ENCODE results near the gene TTLL9. TPM values are rescaled to one million over a fixed set of nuclear protein-coding genes. Genes with fewer than 3 reads are reported as not detected.

The TTLL9 gene
- total RNA-seq, 2 donors from 2014 or later = not detected

- intact Hi-C loops (cut with DNase I) = loop anchor here (2.0 to 10.0 kb wide), 2 partner anchors 101 to 183 kb away; partner anchors contain the start of gene PDRG1
These were observed 19.0 kb upstream of the TTLL9 start for GRCh38 chr20:31851240-31851955.

GRCh38 chr20:31853481-31853880, 17.0 kb upstream of the TTLL9 start:
- no peaks in the 10 kb centered on the region for H3K4me1 ChIP-seq
- H3K4me3 ChIP-seq = no peak overlapping the region
- H3K27ac ChIP-seq = no peak overlapping the region
- DNase-seq = no peak
- H3K27me3 ChIP-seq = no peaks in the 10 kb centered on the region
- H3K9me3 ChIP-seq = no peaks in the 10 kb centered on the region
- H3K36me3 ChIP-seq = no peaks in the 10 kb centered on the region
- TF ChIP-seq CTCF (IDR thresholded peaks at IDR 0.05) = no peak
- H3K9ac ChIP-seq (ENCODE audit: low read depth in 2 of 2, low read length in 2 of 2) = no peak overlapping the region
- intact Hi-C loops (cut with DNase I) = loop anchor here (10.0 kb wide), 1 partner anchor 181 kb away; no protein-coding TSS in a partner anchor

More at GRCh38 chr20:31851240-31851955, 19.0 kb upstream of the TTLL9 start:
- Histone ChIP-seq H3K9me3 (no peaks in the 10 kb centered on the region), H3K36me3 (no peaks in the 10 kb centered on the region), H3K27ac (no peak overlapping the region), H3K4me3 (no peak overlapping the region), H3K4me1 (no peaks in the 10 kb centered on the region), H3K27me3 (no peaks in the 10 kb centered on the region), H3K9ac (ENCODE audit: low read depth in 2 of 2, low read length in 2 of 2) (no peak overlapping the region)
- TF ChIP-seq CTCF (IDR thresholded peaks at IDR 0.05) = no peak
- DNase-seq = no peak

GRCh38 chr20:31856516-31856915, 13.9 kb upstream of the TTLL9 start:
- peaks cover 7% of the 10 kb centered on the region for H3K4me1 ChIP-seq
- no peaks in the 10 kb centered on the region for H3K9me3 ChIP-seq
- H3K36me3 ChIP-seq = no peaks in the 10 kb centered on the region
- H3K27me3 ChIP-seq = peaks cover 4% of the 10 kb centered on the region
- DNase-seq = no peak
- intact Hi-C loops (cut with DNase I) = loop anchor here (10.0 kb wide), 1 partner anchor 178 kb away; no protein-coding TSS in a partner anchor
- no peak for TF ChIP-seq CTCF (IDR thresholded peaks at IDR 0.05)
- no peak overlapping the region for H3K9ac ChIP-seq (ENCODE audit: low read depth in 2 of 2, low read length in 2 of 2)
- H3K27ac ChIP-seq = no peak overlapping the region
- H3K4me3 ChIP-seq = no peak overlapping the region

- H3K4me1 ChIP-seq = peaks cover 7% of the 10 kb centered on the region
- H3K27me3 ChIP-seq = peaks cover 4% of the 10 kb centered on the region
- DNase-seq = no peak
- intact Hi-C loops (cut with DNase I) = loop anchor here (10.0 kb wide), 1 partner anchor 177 kb away; no protein-coding TSS in a partner anchor
- no peak overlapping the region for H3K27ac ChIP-seq
- H3K9me3 ChIP-seq = no peaks in the 10 kb centered on the region
- H3K4me3 ChIP-seq = no peak overlapping the region
- no peak overlapping the region for H3K9ac ChIP-seq (ENCODE audit: low read depth in 2 of 2, low read length in 2 of 2)
- no peak for TF ChIP-seq CTCF (IDR thresholded peaks at IDR 0.05)
- H3K36me3 ChIP-seq = no peaks in the 10 kb centered on the region
These were observed 12.3 kb upstream of the TTLL9 start for GRCh38 chr20:31857861-31858759.

- Histone ChIP-seq H3K4me1 (peaks cover 7% of the 10 kb centered on the region), H3K36me3 (no peaks in the 10 kb centered on the region), H3K4me3 (no peak overlapping the region), H3K9me3 (no peaks in the 10 kb centered on the region), H3K27ac (no peak overlapping the region), H3K9ac (ENCODE audit: low read depth in 2 of 2, low read length in 2 of 2) (no peak overlapping the region), H3K27me3 (peaks cover 4% of the 10 kb centered on the region)
- no peak for TF ChIP-seq CTCF (IDR thresholded peaks at IDR 0.05)
- intact Hi-C loops (cut with DNase I) = loop anchor here (10.0 kb wide), 1 partner anchor 176 kb away; no protein-coding TSS in a partner anchor
- DNase-seq = no peak
These were observed 11.7 kb upstream of the TTLL9 start for GRCh38 chr20:31858760-31859083.
